Activated CD4-positive, alpha-beta T cell treated with anti-CD3 and anti-CD28 coated beads, Interleukin-2, amount 50 U/mL, for 24 hours (primary cell): ENCODE measurements around the gene CSTB.
"Not testable (repeated sequence)": the region's sequence is repeated elsewhere in the genome, so short reads cannot be mapped to it uniquely, and the experiment has no call there.

ENCODE experiments used
- DNase-seq, 2 donors: peaks; one replicate each; pipeline ENCODE4 v3.0.0-alpha.2; 2020; ENCODE audit warnings: low read depth in 1 of 2, low spot score in 1 of 2

CSTB gene

GRCh38 chr21:43775795-43776430 lies at the start of gene CSTB:
Gene CSTB (minus strand): TSS chr21:43776308. CDS start chr21:43776269, 39 bp downstream.
- DNase-seq: peak; percentile 58 to 70

GRCh38 chr21:43825242-43825935 lies 49.3 kb upstream of the CSTB start:
- no peak for DNase-seq

GRCh38 chr21:43824333-43825241 lies 48.5 kb upstream of the CSTB start:
- no peak for DNase-seq

GRCh38 chr21:43822741-43823140 lies 46.6 kb upstream of the CSTB start:
- DNase-seq: not testable (repeated sequence)

GRCh38 chr21:43822166-43822565 lies 46.1 kb upstream of the CSTB start:
- not testable (repeated sequence) for DNase-seq

GRCh38 chr21:43820466-43820865 lies 44.4 kb upstream of the CSTB start:
- no peak for DNase-seq

GRCh38 chr21:43819511-43820405 lies 43.6 kb upstream of the CSTB start:
- no peak for DNase-seq

GRCh38 chr21:43818685-43819084 lies 42.6 kb upstream of the CSTB start:
- DNase-seq: no peak

- DNase-seq: no peak
These were observed 41.3 kb upstream of the CSTB start for GRCh38 chr21:43817157-43818086.

GRCh38 chr21:43816611-43817071 lies 40.5 kb upstream of the CSTB start:
- no peak for DNase-seq

- DNase-seq: no peak
These were observed 39.9 kb upstream of the CSTB start for GRCh38 chr21:43815991-43816390.

GRCh38 chr21:43815107-43815613 lies 39.1 kb upstream of the CSTB start:
- no peak for DNase-seq

GRCh38 chr21:43814215-43815106 lies 38.4 kb upstream of the CSTB start:
- no peak for DNase-seq

- no peak for DNase-seq
These were observed 37.5 kb upstream of the CSTB start for GRCh38 chr21:43813656-43813980.

GRCh38 chr21:43812957-43813655 lies 37.0 kb upstream of the CSTB start:
- no peak for DNase-seq

- DNase-seq: no peak
These were observed 36.2 kb upstream of the CSTB start for GRCh38 chr21:43812139-43812821.
